Measurements from ENCODE around the gene TES.
"Not testable (repeated sequence)": the region's sequence is repeated elsewhere in the genome, so short reads cannot be mapped to it uniquely, and the experiment has no call there.

Gene TES

GRCh38 chr7:116292381-116292780 is 82.0 kb downstream of the TES start:
- TF ChIP-seq JUND (IDR thresholded peaks at IDR 0.05; ENCODE audit: low read depth): no peak
- in situ Hi-C loops (cut with HindIII; ENCODE audit: low pct_unique_long_range_greater_than_20kb, low sequenced_read_pairs): no loop called here
- DNase-seq (ENCODE audit: low read depth in 1 of 2, low spot score in 1 of 2): no peak

- no peak for DNase-seq (ENCODE audit: low read depth in 1 of 2, low spot score in 1 of 2)
- in situ Hi-C loops (cut with HindIII; ENCODE audit: low pct_unique_long_range_greater_than_20kb, low sequenced_read_pairs): no loop called here
- TF ChIP-seq JUND (IDR thresholded peaks at IDR 0.05; ENCODE audit: low read depth): no peak
Measured at GRCh38 chr7:116293139-116293538, 82.8 kb downstream of the TES start.

GRCh38 chr7:116293633-116294032 is 83.3 kb downstream of the TES start:
- TF ChIP-seq JUND (IDR thresholded peaks at IDR 0.05; ENCODE audit: low read depth): no peak
- no peak for DNase-seq (ENCODE audit: low read depth in 1 of 2, low spot score in 1 of 2)
- in situ Hi-C loops (cut with HindIII; ENCODE audit: low pct_unique_long_range_greater_than_20kb, low sequenced_read_pairs): no loop called here

GRCh38 chr7:116295903-116296302 is 85.6 kb downstream of the TES start:
- DNase-seq (ENCODE audit: low read depth in 1 of 2, low spot score in 1 of 2); in situ Hi-C loops (cut with HindIII; ENCODE audit: low pct_unique_long_range_greater_than_20kb, low sequenced_read_pairs): not testable (repeated sequence)

GRCh38 chr7:116298055-116298454 is 87.7 kb downstream of the TES start:
- TF ChIP-seq JUND (IDR thresholded peaks at IDR 0.05; ENCODE audit: low read depth): no peak
- no peak for DNase-seq (ENCODE audit: low read depth in 1 of 2, low spot score in 1 of 2)
- in situ Hi-C loops (cut with HindIII; ENCODE audit: low pct_unique_long_range_greater_than_20kb, low sequenced_read_pairs): no loop called here

GRCh38 chr7:116298576-116298975 is 88.2 kb downstream of the TES start:
- in situ Hi-C loops (cut with HindIII; ENCODE audit: low pct_unique_long_range_greater_than_20kb, low sequenced_read_pairs): no loop called here
- no peak for DNase-seq (ENCODE audit: low read depth in 1 of 2, low spot score in 1 of 2)
- no peak for TF ChIP-seq JUND (IDR thresholded peaks at IDR 0.05; ENCODE audit: low read depth)

- DNase-seq (ENCODE audit: low read depth in 1 of 2, low spot score in 1 of 2): no peak
- in situ Hi-C loops (cut with HindIII; ENCODE audit: low pct_unique_long_range_greater_than_20kb, low sequenced_read_pairs): no loop called here
- no peak for TF ChIP-seq JUND (IDR thresholded peaks at IDR 0.05; ENCODE audit: low read depth)
Measured at GRCh38 chr7:116305485-116306408, 95.4 kb downstream of the TES start.

- TF ChIP-seq JUND (IDR thresholded peaks at IDR 0.05; ENCODE audit: low read depth): no peak
- in situ Hi-C loops (cut with HindIII; ENCODE audit: low pct_unique_long_range_greater_than_20kb, low sequenced_read_pairs): no loop called here
- DNase-seq (ENCODE audit: low read depth in 1 of 2, low spot score in 1 of 2): no peak
Measured at GRCh38 chr7:116306409-116307048, 96.2 kb downstream of the TES start.

- in situ Hi-C loops (cut with HindIII; ENCODE audit: low pct_unique_long_range_greater_than_20kb, low sequenced_read_pairs): no loop called here
- DNase-seq (ENCODE audit: low read depth in 1 of 2, low spot score in 1 of 2): no peak
- no peak for TF ChIP-seq JUND (IDR thresholded peaks at IDR 0.05; ENCODE audit: low read depth)
Measured at GRCh38 chr7:116307253-116307652, 96.9 kb downstream of the TES start.

Measured in T47D (cell line).